CD4-positive, alpha-beta T cell (primary cell): ENCODE results near the gene CMC2. TPM values are rescaled to one million over a fixed set of nuclear protein-coding genes. Genes with fewer than 3 reads are reported as not detected.
A peak's percentile ranks its signal among the peaks of the same experiment; 100 is the strongest.

ENCODE experiments used
- ATAC-seq: fragments of 200-7000 bp; cut with Tn5 transposase; one replicate; pipeline ENCODE4 v1.10.0; 2022; ENCODE audit warnings: mild to moderate bottlenecking; ENCODE audit not compliant: poor library complexity
- CTCF ChIA-PET: fragments of 350-600 bp; sonication (Branson Sonifier 250); formaldehyde crosslinking; loops from one replicate; lab custom pipeline; 2021; ENCODE audit warnings: antibody characterized with exemption, inconsistent platforms; lab: Charles Lee
- POLR2A ChIA-PET: fragments of 350-600 bp; sonication (Branson Sonifier 250); formaldehyde crosslinking; loops from one replicate; lab custom pipeline; 2021; ENCODE audit warnings: antibody characterized with exemption, inconsistent platforms; lab: Charles Lee
- DNase-seq, 14 experiments: peaks; one replicate each; pipeline ENCODE4 v3.0.0-alpha.2; 2013 to 2020; ENCODE audit warnings: mixed read lengths in 2 of 14
- H3K27ac ChIP-seq, 2 donors: one replicate each; pipeline versions ENCODE4 v1.5.1 to v1.7.0; 2013; ENCODE audit warnings: low read length in 2 of 2, low read depth in 1 of 2, mild to moderate bottlenecking in 1 of 2
- H3K27me3 ChIP-seq, 2 experiments: 1 replicate in 1 of 2; 2 replicates in 1 of 2; pipeline versions ENCODE4 v1.6.1 to v1.7.0; 2013; ENCODE audit warnings: low read length in 2 of 2, control low read depth in 1 of 2, mild to moderate bottlenecking in 1 of 2, moderate library complexity in 1 of 2; ENCODE audit not compliant: insufficient read depth in 2 of 2, control insufficient read depth in 1 of 2
- H3K36me3 ChIP-seq: one replicate; pipeline ENCODE4 v1.6.1; 2013; ENCODE audit warnings: low read length, control low read depth; ENCODE audit not compliant: insufficient read depth
- H3K4me1 ChIP-seq: one replicate; pipeline ENCODE4 v1.6.1; 2013; ENCODE audit warnings: low read length, control low read depth; ENCODE audit not compliant: insufficient read depth
- H3K4me3 ChIP-seq: one replicate; pipeline ENCODE4 v1.5.1; 2013; ENCODE audit warnings: mild to moderate bottlenecking, low read length, moderate library complexity
- H3K9me3 ChIP-seq, 2 experiments: 1 replicate in 1 of 2; 2 replicates in 1 of 2; pipeline versions ENCODE4 v1.6.1 to v1.7.0; 2013; ENCODE audit warnings: low read length in 2 of 2, mild to moderate bottlenecking in 2 of 2, control low read depth in 1 of 2, moderate library complexity in 1 of 2; ENCODE audit not compliant: control insufficient read depth in 1 of 2, insufficient read depth in 1 of 2
- H3K27ac Mint-ChIP-seq: one replicate; pipeline ENCODE4 v1.8.0; 2020; ENCODE audit warnings: mixed read lengths
- H3K27me3 Mint-ChIP-seq: one replicate; pipeline ENCODE4 v1.8.0; 2021; ENCODE audit warnings: mixed read lengths
- H3K36me3 Mint-ChIP-seq: one replicate; pipeline ENCODE4 v1.8.0; 2021; ENCODE audit warnings: low read depth, mixed read lengths
- H3K4me1 Mint-ChIP-seq: one replicate; pipeline ENCODE4 v1.8.0; 2021; ENCODE audit warnings: low read depth, mixed read lengths
- H3K4me3 Mint-ChIP-seq: one replicate; pipeline ENCODE4 v1.8.0; 2020; ENCODE audit warnings: mild to moderate bottlenecking, mixed read lengths
- H3K9me3 Mint-ChIP-seq: one replicate; pipeline ENCODE4 v1.8.0; 2020; ENCODE audit warnings: mixed read lengths
- CTCF ChIP-seq: fragments of 200-600 bp; IDR thresholded peaks from one replicate; pipeline ENCODE4 v1.8.0; 2022; ENCODE audit warnings: antibody characterized with exemption, mild to moderate bottlenecking
- intact Hi-C, 2 experiments: fragments of 100-400 bp; cut with DNase I in 1 of 2; cut with micrococcal nuclease in 1 of 2; formaldehyde crosslinking; loops; one replicate each; pipeline versions ENCODE4 v1.15.1 to v1.9.0; 2023 to 2025; cut with DNase I, micrococcal nuclease
- total RNA-seq, 174 experiments: library from RNA in 2 of 174; stranded (reverse) in 2 of 174; gene quantifications; one replicate each; pipeline ENCODE4 v1.2.3 and lab custom pipeline; 2021 to 2026

The CMC2 gene
- total RNA-seq, 2 experiments from 2014 or later: 67.7 to 68.8 TPM

- H3K36me3 Mint-ChIP-seq: peaks cover 16% of the 10 kb centered on the region
- H3K27ac Mint-ChIP-seq: no peak overlapping the region
- ATAC-seq (no peak), DNase-seq (no peak)
- POLR2A ChIA-PET: no interaction called here
- no peak overlapping the region for H3K4me3 Mint-ChIP-seq
- intact Hi-C loops: no loop called here
- Histone ChIP-seq H3K4me3 (no peak overlapping the region), H3K27ac (no peak overlapping the region), H3K4me1 (no peaks in the 10 kb centered on the region), H3K9me3 (peaks cover 12 to 26% of the 10 kb centered on the region in 2 experiments), H3K36me3 (no peaks in the 10 kb centered on the region), H3K27me3 (no peaks in the 10 kb centered on the region)
- CTCF ChIA-PET: no interaction called here
- peaks cover 32% of the 10 kb centered on the region for H3K9me3 Mint-ChIP-seq
- no peaks in the 10 kb centered on the region for H3K4me1 Mint-ChIP-seq
- TF ChIP-seq CTCF: no peak
- peaks cover 4% of the 10 kb centered on the region for H3K27me3 Mint-ChIP-seq
Measured at GRCh38 chr16:80954985-80955384, 51.7 kb downstream of the CMC2 start.

- intact Hi-C loops: no loop called here
- no peaks in the 10 kb centered on the region for H3K9me3 Mint-ChIP-seq
Measured at GRCh38 chr16:80948886-80949493, 57.7 kb downstream of the CMC2 start.

GRCh38 chr16:80947708-80948625, 58.7 kb downstream of the CMC2 start:
- Mint-ChIP-seq H3K4me1 (no peaks in the 10 kb centered on the region), H3K27ac (no peak overlapping the region), H3K9me3 (peaks cover 2% of the 10 kb centered on the region), H3K27me3 (peaks cover 17% of the 10 kb centered on the region), H3K36me3 (no peaks in the 10 kb centered on the region), H3K4me3 (no peak overlapping the region)
- H3K4me1 ChIP-seq: no peaks in the 10 kb centered on the region
- CTCF ChIA-PET: no interaction called here
- peaks cover 0 to 10% of the 10 kb centered on the region in 2 experiments for H3K27me3 ChIP-seq
- H3K9me3 ChIP-seq: peaks cover 0 to 6% of the 10 kb centered on the region in 2 experiments
- no peak for DNase-seq
- no peak for TF ChIP-seq CTCF
- no peak for ATAC-seq
- POLR2A ChIA-PET: no interaction called here
- H3K27ac ChIP-seq: no peak overlapping the region
- H3K4me3 ChIP-seq: no peak overlapping the region
- H3K36me3 ChIP-seq: no peaks in the 10 kb centered on the region
- intact Hi-C loops: no loop called here

More at GRCh38 chr16:80948886-80949493, 57.7 kb downstream of the CMC2 start:
- peaks cover 17% of the 10 kb centered on the region for H3K27me3 Mint-ChIP-seq
- CTCF ChIA-PET: no interaction called here
- Histone ChIP-seq H3K4me3 (no peak overlapping the region), H3K9me3 (peaks cover 0 to 4% of the 10 kb centered on the region in 2 experiments), H3K27me3 (peaks cover 0 to 10% of the 10 kb centered on the region in 2 experiments), H3K4me1 (no peaks in the 10 kb centered on the region), H3K36me3 (no peaks in the 10 kb centered on the region), H3K27ac (no peak overlapping the region)
- peak; percentile 38 for TF ChIP-seq CTCF
- DNase-seq (peak in 6 of 14 experiments; percentile 11 to 40 (median 29)), ATAC-seq (no peak)
- H3K27ac Mint-ChIP-seq: no peak overlapping the region
- no peaks in the 10 kb centered on the region for H3K4me1 Mint-ChIP-seq
- H3K4me3 Mint-ChIP-seq: no peak overlapping the region
- POLR2A ChIA-PET: no interaction called here
- H3K36me3 Mint-ChIP-seq: no peaks in the 10 kb centered on the region
